ENCODE data around the gene RNF145. TPM values are rescaled to one million over a fixed set of nuclear protein-coding genes. Genes with fewer than 3 reads are reported as not detected.
A peak's percentile ranks its signal among the peaks of the same experiment; 100 is the strongest.

The RNF145 gene
- total and polyA plus RNA-seq, 4 donors, result 70.0 to 240 (median 177) TPM

DNA sequence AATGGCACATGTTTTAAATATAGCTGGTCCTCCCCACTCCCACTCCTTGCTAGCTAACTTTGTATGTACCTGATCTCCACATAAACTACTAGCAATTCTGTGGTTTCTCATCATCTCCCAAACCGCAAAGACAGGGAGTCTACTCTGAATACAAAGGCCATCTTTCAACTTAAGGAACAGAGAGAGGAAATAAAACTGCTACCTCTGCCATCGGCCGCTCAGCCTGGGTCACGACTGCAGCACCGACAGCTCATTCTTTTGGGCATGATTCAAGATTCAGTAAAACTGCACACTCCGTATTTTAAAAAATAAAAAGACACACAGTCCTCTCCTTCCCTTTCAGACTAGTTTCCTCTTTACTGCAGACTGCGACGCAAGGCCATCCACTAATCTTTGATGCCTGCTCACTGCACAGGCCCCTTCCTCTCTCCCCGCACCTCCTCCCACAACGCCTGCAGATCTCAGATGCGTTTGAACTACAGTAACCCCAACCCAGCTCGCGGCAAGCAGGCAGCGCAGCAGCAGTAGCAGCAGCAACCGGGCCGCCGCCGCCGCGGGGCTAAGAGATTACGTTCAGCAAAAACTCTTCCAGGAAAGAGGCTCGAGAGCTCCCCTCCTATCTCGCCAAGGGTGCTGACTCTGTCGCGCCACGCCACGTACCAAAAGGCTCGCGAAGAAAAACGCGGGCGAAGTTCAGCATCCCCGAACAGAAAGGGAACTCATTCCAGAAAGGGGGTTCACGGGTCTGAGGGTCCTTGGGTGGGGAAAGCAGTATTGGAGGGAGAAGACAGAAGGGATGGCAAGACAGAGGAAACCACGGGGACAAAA lies 1.5 kb downstream of the RNF145 start:
- WGBS, 2 donors, result 1% methylated on average over 35 of the region's 35 CpGs

DNA sequence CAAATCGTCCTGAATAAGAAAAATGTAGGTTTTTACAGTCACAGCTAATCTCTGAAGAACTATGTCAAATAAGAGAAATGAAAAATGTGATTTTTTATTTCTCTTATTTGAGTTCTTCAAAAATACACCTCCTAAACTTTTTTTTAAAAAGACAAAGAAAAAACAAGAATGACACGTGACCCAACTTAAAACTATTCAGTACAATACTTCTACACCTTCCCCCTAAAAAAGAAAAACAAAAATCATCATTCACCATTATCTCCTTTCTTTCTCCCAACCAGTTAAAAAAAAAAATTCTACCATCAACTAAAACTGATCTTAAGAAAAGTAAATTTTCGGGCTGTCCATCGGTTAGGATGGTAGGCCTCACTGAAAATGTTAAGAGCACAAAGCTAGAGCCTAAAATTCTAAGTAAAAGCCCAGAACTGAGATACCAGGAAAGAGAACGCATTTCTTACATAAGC lies 2.1 kb downstream of the RNF145 start:
- no peak for ATAC-seq (ENCODE audit: insufficient read depth, low FRiP score)
- peaks cover 0 to 50% (median 5%) of the 10 kb centered on the region in 5 donors for H3K4me1 ChIP-seq (ENCODE audit: control insufficient read depth in 5 of 5, insufficient read depth in 5 of 5, low read length in 5 of 5)

More for the DNA sequence above, 1.5 kb downstream of the RNF145 start:
- peak; percentile 28 for ATAC-seq (ENCODE audit: insufficient read depth, low FRiP score)
- peak overlapping the region; percentile 84 for H3K4me3 ChIP-seq
- DNase-seq, result peak; percentile 89 to 91 (median 89)
- H3K36me3 ChIP-seq (ENCODE audit: control insufficient read depth in 4 of 4, insufficient read depth in 4 of 4, low read length in 4 of 4), result no peaks in the 10 kb centered on the region
- no peaks in the 10 kb centered on the region for H3K9me3 ChIP-seq (ENCODE audit: control insufficient read depth in 4 of 4, insufficient read depth in 3 of 4, low read length in 3 of 4)
- peak overlapping the region; percentile 89 to 95 for H3K27ac ChIP-seq (ENCODE audit: low read depth in 1 of 2, low read length in 1 of 2)
- peaks cover 0 to 47% (median 6%) of the 10 kb centered on the region in 5 donors for H3K4me1 ChIP-seq (ENCODE audit: control insufficient read depth in 5 of 5, insufficient read depth in 5 of 5, low read length in 5 of 5)
- TF ChIP-seq, protein P1, sequence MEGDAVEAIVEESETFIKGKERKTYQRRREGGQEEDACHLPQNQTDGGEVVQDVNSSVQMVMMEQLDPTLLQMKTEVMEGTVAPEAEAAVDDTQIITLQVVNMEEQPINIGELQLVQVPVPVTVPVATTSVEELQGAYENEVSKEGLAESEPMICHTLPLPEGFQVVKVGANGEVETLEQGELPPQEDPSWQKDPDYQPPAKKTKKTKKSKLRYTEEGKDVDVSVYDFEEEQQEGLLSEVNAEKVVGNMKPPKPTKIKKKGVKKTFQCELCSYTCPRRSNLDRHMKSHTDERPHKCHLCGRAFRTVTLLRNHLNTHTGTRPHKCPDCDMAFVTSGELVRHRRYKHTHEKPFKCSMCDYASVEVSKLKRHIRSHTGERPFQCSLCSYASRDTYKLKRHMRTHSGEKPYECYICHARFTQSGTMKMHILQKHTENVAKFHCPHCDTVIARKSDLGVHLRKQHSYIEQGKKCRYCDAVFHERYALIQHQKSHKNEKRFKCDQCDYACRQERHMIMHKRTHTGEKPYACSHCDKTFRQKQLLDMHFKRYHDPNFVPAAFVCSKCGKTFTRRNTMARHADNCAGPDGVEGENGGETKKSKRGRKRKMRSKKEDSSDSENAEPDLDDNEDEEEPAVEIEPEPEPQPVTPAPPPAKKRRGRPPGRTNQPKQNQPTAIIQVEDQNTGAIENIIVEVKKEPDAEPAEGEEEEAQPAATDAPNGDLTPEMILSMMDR (IDR thresholded peaks at IDR 0.05; ENCODE audit: control extremely low read depth, extremely low read depth), result no peak
- peak overlapping the region; percentile 79 to 89 for H3K9ac ChIP-seq (ENCODE audit: insufficient read depth in 1 of 2, low read length in 2 of 2)
- no peaks in the 10 kb centered on the region for H3K27me3 ChIP-seq (ENCODE audit: control insufficient read depth in 3 of 3, insufficient read depth in 3 of 3, low read length in 2 of 3)

DNA sequence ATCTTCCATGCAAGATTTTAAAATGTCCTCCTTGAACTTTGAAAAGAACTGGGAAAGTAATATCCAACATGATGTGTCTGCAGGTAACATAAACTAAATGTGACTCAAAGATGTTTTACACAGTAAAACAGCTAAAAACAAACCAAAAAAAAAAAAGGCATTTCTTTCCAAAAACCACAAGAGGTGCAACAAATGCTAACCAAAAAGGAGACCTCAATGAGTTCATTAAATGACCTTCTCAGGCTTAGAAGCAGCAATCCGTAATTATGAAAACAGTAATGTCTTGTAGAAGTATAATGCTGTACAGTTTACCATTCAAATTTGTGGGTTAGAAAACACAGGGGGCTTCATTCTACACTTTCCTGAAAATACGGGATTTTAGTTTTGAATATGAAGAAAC lies 2.5 kb downstream of the RNF145 start:
- no peak overlapping the region for H3K4me3 ChIP-seq
- no peaks in the 10 kb centered on the region for H3K9me3 ChIP-seq (ENCODE audit: control insufficient read depth in 4 of 4, insufficient read depth in 3 of 4, low read length in 3 of 4)
- WGBS, 2 donors, result 37 to 49% methylated on average over 2 of the region's 2 CpGs
- H3K27ac ChIP-seq (ENCODE audit: low read depth in 1 of 2, low read length in 1 of 2), result peak overlapping the region in 1 of 2 donors; percentile 65
- H3K4me1 ChIP-seq (ENCODE audit: control insufficient read depth in 5 of 5, insufficient read depth in 5 of 5, low read length in 5 of 5), result peaks cover 0 to 52% (median under 1%) of the 10 kb centered on the region in 5 donors
- DNase-seq, result peak in 2 of 3 donors; percentile 26 to 58
- no peaks in the 10 kb centered on the region for H3K36me3 ChIP-seq (ENCODE audit: control insufficient read depth in 4 of 4, insufficient read depth in 4 of 4, low read length in 4 of 4)
- no peaks in the 10 kb centered on the region for H3K27me3 ChIP-seq (ENCODE audit: control insufficient read depth in 3 of 3, insufficient read depth in 3 of 3, low read length in 2 of 3)
- peak overlapping the region; percentile 57 to 79 for H3K9ac ChIP-seq (ENCODE audit: insufficient read depth in 1 of 2, low read length in 2 of 2)
- no peak for ATAC-seq (ENCODE audit: insufficient read depth, low FRiP score)
- TF ChIP-seq, protein P1 (IDR thresholded peaks at IDR 0.05; ENCODE audit: control extremely low read depth, extremely low read depth), result no peak

More for the DNA sequence above, 2.1 kb downstream of the RNF145 start:
- TF ChIP-seq, protein P1 (IDR thresholded peaks at IDR 0.05; ENCODE audit: control extremely low read depth, extremely low read depth), result no peak
- Histone ChIP-seq H3K36me3 (ENCODE audit: control insufficient read depth in 4 of 4, insufficient read depth in 4 of 4, low read length in 4 of 4) (no peaks in the 10 kb centered on the region), H3K27me3 (ENCODE audit: control insufficient read depth in 3 of 3, insufficient read depth in 3 of 3, low read length in 2 of 3) (no peaks in the 10 kb centered on the region), H3K4me3 (peak overlapping the region; percentile 84), H3K27ac (ENCODE audit: low read depth in 1 of 2, low read length in 1 of 2) (peak overlapping the region; percentile 89 to 95), H3K9ac (ENCODE audit: insufficient read depth in 1 of 2, low read length in 2 of 2) (peak overlapping the region; percentile 79 to 89), H3K9me3 (ENCODE audit: control insufficient read depth in 4 of 4, insufficient read depth in 3 of 4, low read length in 3 of 4) (no peaks in the 10 kb centered on the region)
- DNase-seq, result no peak
- 14 to 17% methylated on average over 5 of the region's 5 CpGs for WGBS, 2 donors
